ENCODE data around the gene BUB3. TPM values are rescaled to one million over a fixed set of nuclear protein-coding genes. Genes with fewer than 3 reads are reported as not detected.
A peak's percentile ranks its signal among the peaks of the same experiment; 100 is the strongest.

Gene BUB3
- total RNA-seq, 2 donors from 2014 or later = 255 TPM

DNA sequence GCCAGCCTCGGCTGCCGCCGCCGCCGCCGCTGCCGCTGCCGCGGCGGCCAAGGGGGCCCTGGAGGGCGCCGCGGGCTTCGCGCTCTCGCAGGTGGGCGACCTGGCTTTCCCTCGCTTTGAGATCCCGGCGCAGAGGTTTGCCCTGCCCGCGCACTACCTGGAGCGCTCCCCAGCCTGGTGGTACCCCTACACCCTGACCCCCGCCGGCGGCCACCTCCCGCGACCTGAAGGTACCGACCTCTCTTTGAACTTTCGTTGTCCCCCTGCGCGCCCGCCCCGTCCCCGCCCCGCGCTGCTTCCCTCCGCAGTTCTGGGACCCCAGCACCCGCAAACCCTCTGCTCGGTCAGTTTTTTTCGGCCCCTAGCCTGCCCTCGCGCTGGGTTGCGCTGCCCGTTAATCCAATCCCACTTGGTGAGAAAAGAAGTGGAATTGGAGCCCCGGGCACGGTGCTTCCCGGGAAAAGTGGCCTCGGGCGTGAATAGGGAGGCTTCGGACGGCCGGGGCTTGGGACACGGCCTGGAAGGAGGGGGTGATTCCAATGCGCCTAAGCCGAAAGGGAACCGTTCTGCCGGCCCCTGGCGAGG, 17.9 kb upstream of the BUB3 start:
- Mint-ChIP-seq H3K9me3 (no peaks in the 10 kb centered on the region), H3K4me3 (peak overlapping the region; percentile 81 to 87), H3K27ac (no peak overlapping the region), H3K4me1 (ENCODE audit: low read depth) (peaks cover 41% of the 10 kb centered on the region), H3K36me3 (ENCODE audit: insufficient read depth in 2 of 2) (peaks cover 0 to 2% of the 10 kb centered on the region in 2 donors), H3K27me3 (ENCODE audit: low read depth) (peaks cover 78% of the 10 kb centered on the region)
- ATAC-seq (replicated peaks in 1 of 2) (peak in 1 of 2 donors; percentile 3), DNase-seq (peak in 1 of 2 donors; percentile 17)

GRCh38 chr10:123136806-123137642, 17.2 kb upstream of the BUB3 start:
- Mint-ChIP-seq H3K27ac (peak overlapping the region; percentile 76), H3K4me3 (peak overlapping the region; percentile 81 to 87), H3K36me3 (ENCODE audit: insufficient read depth in 2 of 2) (no peaks in the 10 kb centered on the region), H3K27me3 (ENCODE audit: low read depth) (peaks cover 78% of the 10 kb centered on the region), H3K9me3 (no peaks in the 10 kb centered on the region), H3K4me1 (ENCODE audit: low read depth) (peaks cover 43% of the 10 kb centered on the region)
- ATAC-seq (replicated peaks in 1 of 2) (peak; percentile 25 to 27), DNase-seq (peak in 1 of 2 donors; percentile 50)

DNA sequence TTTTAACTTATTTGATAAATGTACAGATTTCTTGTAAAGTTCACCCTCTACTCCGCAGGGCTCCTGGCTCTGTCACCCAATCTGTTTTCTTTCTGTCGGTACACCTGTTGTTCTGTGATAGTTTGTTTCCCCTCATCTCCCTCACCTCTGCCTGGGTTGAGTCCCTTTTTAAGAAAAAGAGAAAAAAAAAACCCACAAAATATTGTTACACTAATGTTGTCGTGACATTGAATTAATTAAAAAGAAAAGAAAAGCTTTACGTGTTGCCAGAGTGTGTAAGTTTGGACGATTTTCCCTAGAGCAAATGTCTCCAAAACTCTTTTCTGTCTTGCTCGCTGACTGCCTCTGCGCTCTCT, 15.1 kb upstream of the BUB3 start:
- Mint-ChIP-seq H3K4me3 (peak overlapping the region; percentile 74 to 80), H3K4me1 (ENCODE audit: low read depth) (peaks cover 47% of the 10 kb centered on the region)
- DNase-seq = no peak

DNA sequence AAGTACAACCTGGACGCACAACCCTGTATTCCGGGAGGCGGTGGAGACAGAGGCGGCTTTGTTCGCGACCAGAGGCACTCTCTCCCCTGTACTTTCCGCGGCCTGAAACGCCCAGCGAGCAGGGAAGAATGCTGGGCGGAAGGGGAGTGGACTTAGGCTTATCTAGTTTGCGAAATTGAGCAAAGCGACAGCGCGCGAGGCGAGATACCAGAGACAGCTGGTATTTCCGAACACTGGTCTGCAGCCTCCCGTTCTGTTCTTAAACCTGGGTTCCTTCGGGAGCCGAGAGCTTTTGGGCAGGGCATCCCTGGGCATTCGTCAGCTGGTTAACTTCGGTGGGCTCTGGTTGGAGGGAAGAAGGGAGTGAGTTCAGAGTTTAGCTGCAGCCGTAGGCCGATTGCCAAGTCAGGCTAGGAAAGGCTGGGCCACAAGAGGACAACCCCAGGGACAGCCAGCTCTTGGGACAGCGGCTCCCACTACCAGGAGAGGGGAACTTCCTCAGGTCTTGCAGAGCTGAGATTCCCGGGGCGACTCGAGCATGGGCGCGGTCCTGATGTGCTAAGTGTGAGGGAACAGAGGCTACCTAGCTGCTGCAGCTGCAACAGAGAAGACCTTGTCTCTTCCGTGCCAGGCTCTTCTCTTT, 14.6 kb upstream of the BUB3 start:
- DNase-seq = peak in 1 of 2 donors; percentile 12
- H3K4me1 Mint-ChIP-seq (ENCODE audit: low read depth) = peaks cover 47% of the 10 kb centered on the region
- peaks cover 0 to 1% of the 10 kb centered on the region in 2 donors for H3K36me3 Mint-ChIP-seq (ENCODE audit: insufficient read depth in 2 of 2)
- peaks cover 78% of the 10 kb centered on the region for H3K27me3 Mint-ChIP-seq (ENCODE audit: low read depth)
- H3K27ac Mint-ChIP-seq = peak overlapping the region; percentile 58
- H3K9me3 Mint-ChIP-seq = no peaks in the 10 kb centered on the region
- peak; percentile 3 to 9 for ATAC-seq (replicated peaks in 1 of 2)
- peak overlapping the region; percentile 74 to 80 for H3K4me3 Mint-ChIP-seq

More for the DNA sequence above, 15.1 kb upstream of the BUB3 start:
- no peak for ATAC-seq (replicated peaks in 1 of 2)
- Mint-ChIP-seq H3K9me3 (no peaks in the 10 kb centered on the region), H3K27ac (peak overlapping the region; percentile 58), H3K27me3 (ENCODE audit: low read depth) (peaks cover 78% of the 10 kb centered on the region), H3K36me3 (ENCODE audit: insufficient read depth in 2 of 2) (peaks cover 0 to 1% of the 10 kb centered on the region in 2 donors)

GRCh38 chr10:123140164-123140982, 13.8 kb upstream of the BUB3 start:
- peaks cover 85% of the 10 kb centered on the region for H3K27me3 Mint-ChIP-seq (ENCODE audit: low read depth)
- ATAC-seq (replicated peaks in 1 of 2) (peak; percentile 26 to 32), DNase-seq (peak in 1 of 2 donors; percentile 28)
- H3K4me3 Mint-ChIP-seq = peak overlapping the region; percentile 74 to 80
- no peak overlapping the region for H3K27ac Mint-ChIP-seq
- peaks cover 0 to 1% of the 10 kb centered on the region in 2 donors for H3K36me3 Mint-ChIP-seq (ENCODE audit: insufficient read depth in 2 of 2)
- H3K4me1 Mint-ChIP-seq (ENCODE audit: low read depth) = peaks cover 51% of the 10 kb centered on the region
- no peaks in the 10 kb centered on the region for H3K9me3 Mint-ChIP-seq

DNA sequence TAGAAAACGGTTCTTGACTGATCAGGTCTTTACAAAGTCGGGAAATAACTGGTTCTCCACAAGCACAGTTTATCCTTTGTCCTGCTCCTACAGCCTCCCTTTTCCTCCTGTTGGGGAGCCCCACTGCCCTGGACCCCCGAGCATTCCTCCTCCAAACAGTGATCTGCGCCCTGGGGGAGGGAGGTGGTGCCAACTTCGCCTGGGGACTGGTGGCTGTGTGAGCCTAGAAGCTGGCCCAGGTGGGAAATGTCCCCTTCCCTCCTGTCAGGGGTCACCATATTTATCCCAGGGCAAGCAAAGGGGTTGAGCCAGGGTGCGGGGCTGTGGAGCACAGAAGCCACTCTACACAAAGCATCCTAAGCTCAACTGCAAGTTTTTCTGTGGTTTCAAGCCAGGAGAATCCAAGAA, 13.2 kb upstream of the BUB3 start:
- no peaks in the 10 kb centered on the region for H3K9me3 Mint-ChIP-seq
- no peak overlapping the region for H3K27ac Mint-ChIP-seq
- H3K27me3 Mint-ChIP-seq (ENCODE audit: low read depth) = peaks cover 91% of the 10 kb centered on the region
- DNase-seq = no peak
- no peak overlapping the region for H3K4me3 Mint-ChIP-seq
- no peak for ATAC-seq (replicated peaks in 1 of 2)
- peaks cover 0 to 1% of the 10 kb centered on the region in 2 donors for H3K36me3 Mint-ChIP-seq (ENCODE audit: insufficient read depth in 2 of 2)
- peaks cover 57% of the 10 kb centered on the region for H3K4me1 Mint-ChIP-seq (ENCODE audit: low read depth)

GRCh38 chr10:123141791-123142700, 12.2 kb upstream of the BUB3 start:
- Mint-ChIP-seq H3K9me3 (no peaks in the 10 kb centered on the region), H3K4me3 (peak overlapping the region; percentile 9 to 64), H3K27me3 (ENCODE audit: low read depth) (peaks cover 89% of the 10 kb centered on the region), H3K36me3 (ENCODE audit: insufficient read depth in 2 of 2) (peaks cover 0 to 1% of the 10 kb centered on the region in 2 donors), H3K27ac (no peak overlapping the region), H3K4me1 (ENCODE audit: low read depth) (peaks cover 56% of the 10 kb centered on the region)
- no peak for DNase-seq
- no peak for ATAC-seq (replicated peaks in 1 of 2)

- H3K4me1 Mint-ChIP-seq (ENCODE audit: low read depth) = peaks cover 59% of the 10 kb centered on the region
- peaks cover 0 to 1% of the 10 kb centered on the region in 2 donors for H3K36me3 Mint-ChIP-seq (ENCODE audit: insufficient read depth in 2 of 2)
- H3K9me3 Mint-ChIP-seq = no peaks in the 10 kb centered on the region
- H3K4me3 Mint-ChIP-seq = peak overlapping the region; percentile 39 to 64
- ATAC-seq (replicated peaks in 1 of 2) = no peak
- H3K27me3 Mint-ChIP-seq (ENCODE audit: low read depth) = peaks cover 90% of the 10 kb centered on the region
- H3K27ac Mint-ChIP-seq = no peak overlapping the region
- peak in 1 of 2 donors; percentile 13 for DNase-seq
Observed at GRCh38 chr10:123142701-123143161, 11.5 kb upstream of the BUB3 start.

DNA sequence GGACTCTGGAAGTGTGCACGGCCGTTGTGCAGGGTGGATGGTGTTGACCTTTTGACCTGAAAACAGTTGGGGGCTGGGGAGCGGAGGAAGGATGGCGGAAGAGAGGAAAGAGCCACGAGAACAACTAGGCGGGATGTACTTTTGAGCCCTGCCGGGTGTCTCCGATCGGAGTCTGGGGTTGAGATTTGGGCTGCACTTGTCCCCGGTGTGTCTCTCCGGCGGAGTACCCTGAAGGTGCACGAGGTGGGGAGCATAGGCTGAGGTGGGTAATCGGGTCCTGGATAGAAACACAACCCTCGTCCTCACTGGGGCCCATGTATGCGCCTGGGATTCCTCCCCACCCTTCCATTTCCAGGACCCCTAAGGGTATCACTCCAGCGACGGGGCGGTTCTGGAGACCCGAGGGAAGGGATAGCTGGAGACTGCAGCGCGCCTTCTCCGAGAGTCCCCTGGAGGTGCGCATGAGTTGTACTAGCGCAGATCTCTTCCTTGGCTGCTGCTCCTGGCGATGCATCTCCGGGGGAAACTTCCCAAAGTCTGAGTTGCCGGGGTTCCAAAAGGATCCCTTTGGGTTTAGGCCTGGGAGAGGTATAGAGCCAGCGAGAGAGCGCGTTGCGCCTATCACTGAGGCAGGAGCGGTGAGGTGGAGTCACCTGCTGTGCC, 10.9 kb upstream of the BUB3 start:
- ATAC-seq (replicated peaks in 1 of 2) = no peak
- Mint-ChIP-seq H3K27ac (no peak overlapping the region), H3K4me1 (ENCODE audit: low read depth) (peaks cover 59% of the 10 kb centered on the region), H3K36me3 (ENCODE audit: insufficient read depth in 2 of 2) (peaks cover 0 to 1% of the 10 kb centered on the region in 2 donors), H3K4me3 (peak overlapping the region; percentile 42 to 64), H3K27me3 (ENCODE audit: low read depth) (peaks cover 87% of the 10 kb centered on the region), H3K9me3 (no peaks in the 10 kb centered on the region)
- DNase-seq = no peak

DNA sequence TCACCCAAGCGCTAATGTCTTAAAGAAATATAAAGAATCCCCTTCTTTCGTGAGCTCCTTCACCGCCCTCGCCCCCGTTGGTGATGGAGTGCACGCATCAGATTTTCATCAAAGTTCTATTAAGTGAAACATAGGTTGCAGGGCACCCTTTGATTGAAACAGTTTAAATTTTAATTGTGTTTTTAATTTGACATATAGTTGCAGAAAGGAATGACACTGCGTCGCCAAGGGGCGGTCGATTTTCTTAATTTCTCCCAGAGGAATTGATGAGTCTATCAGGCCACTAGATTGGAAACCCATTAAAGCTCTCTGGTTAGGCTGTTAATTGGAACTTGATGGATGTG, 10.4 kb upstream of the BUB3 start:
- H3K27ac Mint-ChIP-seq = no peak overlapping the region
- H3K4me1 Mint-ChIP-seq (ENCODE audit: low read depth) = peaks cover 60% of the 10 kb centered on the region

GRCh38 chr10:123144697-123145541, 9.3 kb upstream of the BUB3 start:
- H3K27ac Mint-ChIP-seq = no peak overlapping the region
- DNase-seq = peak in 1 of 2 donors; percentile 22
- peaks cover 58% of the 10 kb centered on the region for H3K4me1 Mint-ChIP-seq (ENCODE audit: low read depth)
- ATAC-seq (replicated peaks in 1 of 2) = no peak
- H3K9me3 Mint-ChIP-seq = no peaks in the 10 kb centered on the region
- H3K27me3 Mint-ChIP-seq (ENCODE audit: low read depth) = peaks cover 78% of the 10 kb centered on the region
- H3K4me3 Mint-ChIP-seq = peak overlapping the region; percentile 59 to 66
- H3K36me3 Mint-ChIP-seq (ENCODE audit: insufficient read depth in 2 of 2) = peaks cover 1 to 5% of the 10 kb centered on the region in 2 donors

More for the DNA sequence above, 10.4 kb upstream of the BUB3 start:
- ATAC-seq (replicated peaks in 1 of 2) (no peak), DNase-seq (no peak)
- peak overlapping the region; percentile 42 to 64 for H3K4me3 Mint-ChIP-seq
- H3K27me3 Mint-ChIP-seq (ENCODE audit: low read depth) = peaks cover 84% of the 10 kb centered on the region
- peaks cover 0 to 3% of the 10 kb centered on the region in 2 donors for H3K36me3 Mint-ChIP-seq (ENCODE audit: insufficient read depth in 2 of 2)
- H3K9me3 Mint-ChIP-seq = no peaks in the 10 kb centered on the region

Data from activated T-cell treated with anti-CD3 and anti-CD28 coated beads, Interleukin-2, amount 50 U/mL, for 72 hours (primary cell).